HEK293 (cell line): Measurements from ENCODE around the gene ATP6V0B.
A peak's percentile ranks its signal among the peaks of the same experiment; 100 is the strongest.

ENCODE experiments used
- CTCF ChIA-PET: fragments of 350-600 bp; formaldehyde crosslinking; extraction: SDS; loops from one replicate; lab custom pipeline; 2021; ENCODE audit warnings: antibody characterized with exemption; lab: Yijun Ruan, JAX
- POLR2A ChIA-PET: fragments of 300-600 bp; formaldehyde crosslinking; extraction: SDS; loops from one replicate; lab custom pipeline; 2020; ENCODE audit warnings: antibody characterized with exemption, inconsistent platforms; lab: Yijun Ruan, JAX
- H3K27ac ChIP-seq: fragments of 200-500 bp; sonication (Bioruptor generic); 2 replicates; pipeline ENCODE4 v1.5.1; 2014; ENCODE audit warnings: low read depth, low read length, control low read depth, inconsistent platforms; ENCODE audit errors: extremely low read depth
- H3K36me3 ChIP-seq, 2 experiments: fragments of 200-500 bp in 1 of 2; sonication (Bioruptor generic) in 1 of 2; 1 replicate in 1 of 2; 2 replicates in 1 of 2; pipeline ENCODE4 v1.5.1; 2014 to 2017; ENCODE audit warnings: inconsistent platforms in 2 of 2, low read length in 2 of 2; ENCODE audit not compliant: control insufficient read depth in 2 of 2, insufficient read depth in 1 of 2
- H3K4me1 ChIP-seq: fragments of 200-500 bp; sonication (Bioruptor generic); 2 replicates; pipeline ENCODE4 v1.5.1; 2014; ENCODE audit warnings: mild to moderate bottlenecking, low read length, inconsistent platforms; ENCODE audit not compliant: control insufficient read depth, insufficient read depth
- H3K4me3 ChIP-seq: 2 replicates; pipeline ENCODE4 v1.5.1; 2011; ENCODE audit warnings: low read depth, mild to moderate bottlenecking, control low read depth, low read length, moderate library complexity
- H3K9me3 ChIP-seq: fragments of 200-500 bp; sonication (Bioruptor generic); 2 replicates; pipeline ENCODE4 v1.5.1; 2014; ENCODE audit warnings: low read depth, low read length, inconsistent platforms; ENCODE audit not compliant: control insufficient read depth, insufficient read depth
- ATF2 ChIP-seq: fragments of 450-650 bp; formaldehyde crosslinking; IDR thresholded peaks from 2 replicates; pipeline ENCODE4 v1.5.1; 2016; ENCODE audit warnings: missing biosample characterization, missing genetic modification characterization, low read depth
- EGR2 ChIP-seq: fragments of 450-650 bp; formaldehyde crosslinking; IDR thresholded peaks from 2 replicates; pipeline ENCODE4 v1.5.1; 2016; ENCODE audit warnings: low read depth, missing biosample characterization, missing genetic modification characterization
- GLI2 ChIP-seq: fragments of 450-650 bp; formaldehyde crosslinking; IDR thresholded peaks from 2 replicates; pipeline ENCODE4; 2017; ENCODE audit warnings: missing biosample characterization, missing genetic modification characterization, low read depth, borderline replicate concordance
- SCRT2 ChIP-seq: fragments of 450-650 bp; formaldehyde crosslinking; IDR thresholded peaks from 2 replicates; pipeline ENCODE4 v1.5.1; 2016; ENCODE audit warnings: missing biosample characterization, missing genetic modification characterization
- TSHZ1 ChIP-seq: fragments of 450-650 bp; formaldehyde crosslinking; IDR thresholded peaks from 2 replicates; pipeline ENCODE4 v1.5.1; 2016; ENCODE audit warnings: missing biosample characterization, missing genetic modification characterization, borderline replicate concordance
- ZBTB17 ChIP-seq: fragments of 450-650 bp; formaldehyde crosslinking; IDR thresholded peaks from 2 replicates; pipeline ENCODE4 v1.5.1; 2016; ENCODE audit warnings: missing biosample characterization, missing genetic modification characterization
- ZBTB21 ChIP-seq: fragments of 450-650 bp; formaldehyde crosslinking; IDR thresholded peaks from 2 replicates; pipeline ENCODE4 v1.5.1; 2017; ENCODE audit warnings: missing biosample characterization, missing genetic modification characterization
- ZBTB8A ChIP-seq: fragments of 450-650 bp; formaldehyde crosslinking; IDR thresholded peaks from 2 replicates; pipeline ENCODE4 v1.5.1; 2016; ENCODE audit warnings: missing biosample characterization, missing genetic modification characterization
- ZFHX2 ChIP-seq: fragments of 450-650 bp; formaldehyde crosslinking; conservative IDR thresholded peaks from 2 replicates; pipeline ENCODE4 v1.5.1; 2016; ENCODE audit warnings: missing biosample characterization, missing genetic modification characterization
- ZFP69B ChIP-seq: fragments of 450-650 bp; formaldehyde crosslinking; IDR thresholded peaks from 2 replicates; pipeline ENCODE4 v1.5.1; 2016; ENCODE audit warnings: missing biosample characterization, missing genetic modification characterization
- ZIC2 ChIP-seq: fragments of 450-650 bp; formaldehyde crosslinking; IDR thresholded peaks from 2 replicates; pipeline ENCODE4 v1.5.1; 2016; ENCODE audit warnings: missing biosample characterization, missing genetic modification characterization
- ZNF138 ChIP-seq: fragments of 450-650 bp; formaldehyde crosslinking; IDR thresholded peaks from 2 replicates; pipeline ENCODE4 v1.5.1; 2016; ENCODE audit warnings: missing biosample characterization, missing genetic modification characterization, borderline replicate concordance
- ZNF174 ChIP-seq: fragments of 450-650 bp; formaldehyde crosslinking; IDR thresholded peaks from 2 replicates; pipeline ENCODE4 v1.5.0; 2017; ENCODE audit warnings: missing biosample characterization, mild to moderate bottlenecking, missing genetic modification characterization
- ZNF239 ChIP-seq: fragments of 450-650 bp; formaldehyde crosslinking; IDR thresholded peaks from 2 replicates; pipeline ENCODE4 v1.5.1; 2016; ENCODE audit warnings: missing biosample characterization, missing genetic modification characterization
- ZNF248 ChIP-seq: fragments of 450-650 bp; formaldehyde crosslinking; IDR thresholded peaks from 2 replicates; pipeline ENCODE4 v1.5.1; 2017; ENCODE audit warnings: missing biosample characterization, missing genetic modification characterization
- ZNF266 ChIP-seq: fragments of 450-650 bp; formaldehyde crosslinking; IDR thresholded peaks from 2 replicates; pipeline ENCODE4 v1.5.1; 2016; ENCODE audit warnings: missing biosample characterization, missing genetic modification characterization, low read depth
- ZNF280C ChIP-seq: fragments of 450-650 bp; formaldehyde crosslinking; IDR thresholded peaks from 2 replicates; pipeline ENCODE4 v1.5.1; 2016; ENCODE audit warnings: missing biosample characterization, missing genetic modification characterization
- ZNF366 ChIP-seq: fragments of 450-650 bp; formaldehyde crosslinking; conservative IDR thresholded peaks from 2 replicates; pipeline ENCODE4 v1.5.1; 2016; ENCODE audit warnings: missing biosample characterization, missing genetic modification characterization
- ZNF398 ChIP-seq: fragments of 450-650 bp; formaldehyde crosslinking; IDR thresholded peaks from 2 replicates; pipeline ENCODE4 v1.5.1; 2017; ENCODE audit warnings: missing biosample characterization, missing genetic modification characterization
- ZNF510 ChIP-seq: fragments of 450-650 bp; formaldehyde crosslinking; IDR thresholded peaks from 2 replicates; pipeline ENCODE4 v1.5.1; 2018; ENCODE audit warnings: mild to moderate bottlenecking, missing genetic modification characterization, missing biosample characterization; ENCODE audit not compliant: insufficient replicate concordance
- ZNF548 ChIP-seq: fragments of 450-650 bp; formaldehyde crosslinking; IDR thresholded peaks from 2 replicates; pipeline ENCODE4 v1.5.1; 2016; ENCODE audit warnings: missing biosample characterization, missing genetic modification characterization
- ZNF558 ChIP-seq: fragments of 450-650 bp; formaldehyde crosslinking; IDR thresholded peaks from 2 replicates; pipeline ENCODE4 v1.5.1; 2016; ENCODE audit warnings: missing biosample characterization, missing genetic modification characterization
- ZNF629 ChIP-seq: fragments of 450-650 bp; formaldehyde crosslinking; IDR thresholded peaks from 2 replicates; pipeline ENCODE4 v1.5.1; 2017; ENCODE audit warnings: missing biosample characterization, missing genetic modification characterization
- ZNF639 ChIP-seq: fragments of 450-650 bp; formaldehyde crosslinking; IDR thresholded peaks from 2 replicates; pipeline ENCODE4 v1.5.1; 2016; ENCODE audit warnings: missing biosample characterization, missing genetic modification characterization
- ZNF660 ChIP-seq: fragments of 450-650 bp; IDR thresholded peaks from 2 replicates; pipeline ENCODE4 v1.5.1; 2018; ENCODE audit warnings: missing biosample characterization, mild to moderate bottlenecking, missing genetic modification characterization
- ZNF768 ChIP-seq: fragments of 450-650 bp; formaldehyde crosslinking; IDR thresholded peaks from 2 replicates; pipeline ENCODE4 v1.5.1; 2018; ENCODE audit warnings: missing biosample characterization, mild to moderate bottlenecking, missing genetic modification characterization

The ATP6V0B gene

GRCh38 chr1:43958351-43959255 is 16.2 kb upstream of the ATP6V0B start:
- no peak overlapping the region for H3K4me3 ChIP-seq
- H3K9me3 ChIP-seq, result no peaks in the 10 kb centered on the region
- H3K36me3 ChIP-seq, result peaks cover 0 to 89% of the 10 kb centered on the region in 2 experiments; a peak in 1 of 3 replicates
- ChIA-PET POLR2A (interaction anchor here (2.0 kb wide), 1 partner anchor 12 kb away, joined by 11 read pairs; the partner anchor contains the start of gene IPO13), CTCF (interaction anchor here (1.1 kb wide), 1 partner anchor 24 kb away, joined by 5 read pairs; no protein-coding TSS in a partner anchor)
- no peak overlapping the region for H3K27ac ChIP-seq
- H3K4me1 ChIP-seq, result no peaks in the 10 kb centered on the region
- TF ChIP-seq ZBTB21 (tag by site-specific recombination) (peak; percentile 95), EGR2 (tag by site-specific recombination) (peak; percentile 98), TSHZ1 (tag by site-specific recombination) (0 out of 2 replicates have a peak, but pooled peaks have one; percentile 27), ZNF174 (tag by site-specific recombination) (no peak), ZBTB8A (tag by site-specific recombination) (0 out of 2 replicates have a peak, but pooled peaks have one; percentile 32), ZNF239 (tag by site-specific recombination) (no peak), ZNF366 (tag by site-specific recombination) (peak; percentile 68), ZNF768 (no peak), ZNF398 (tag by site-specific recombination) (peak; percentile 45; the same call in 1 of the 2 replicates), ZNF660 (0 out of 2 replicates have a peak, but pooled peaks have one; percentile 35), ZNF558 (peak; percentile 76), ZNF548 (tag by site-specific recombination) (no peak), GLI2 (peak; percentile 44; the same call in 1 of the 2 replicates), ZNF510 (tag by site-specific recombination) (no peak), ATF2 (tag by site-specific recombination) (peak; percentile 96), ZNF280C (no peak), ZNF629 (tag by site-specific recombination) (peak; percentile 98), ZNF266 (no peak), SCRT2 (tag by site-specific recombination) (peak; percentile 96), ZIC2 (peak; percentile 85), ZNF248 (tag by site-specific recombination) (no peak), ZFP69B (tag by site-specific recombination) (peak; percentile 45; the same call in 1 of the 2 replicates), ZFHX2 (tag by site-specific recombination) (peak; percentile 99), ZBTB17 (tag by site-specific recombination) (no peak), ZNF639 (tag by site-specific recombination) (peak; percentile 77; the same call in 1 of the 2 replicates), ZNF138 (tag by site-specific recombination) (no peak)
